Dermis microvascular lymphatic vessel endothelial cell (primary cell): ENCODE results near the gene ARHGAP1. TPM values are rescaled to one million over a fixed set of nuclear protein-coding genes. Genes with fewer than 3 reads are reported as not detected.

Source experiments
- DNase-seq, 2 donors: peaks; one replicate each; pipeline versions ENCODE4 v3.0.0 to v3.0.0-alpha.2; 2010; ENCODE audit warnings: low read depth in 2 of 2
- total RNA-seq: library from RNA; depleted of rRNA; stranded (reverse); fragments of >200 nt; gene quantifications from 2 replicates; pipeline ENCODE4 v1.2.1, GENCODE V29; 2014

The ARHGAP1 gene
- total RNA-seq, 1 donor from 2014 or later = 20.4 TPM

GRCh38 chr11:46640036-46640788 lies 60.2 kb downstream of the ARHGAP1 start:
- DNase-seq = no peak

GRCh38 chr11:46639197-46639839 lies 61.1 kb downstream of the ARHGAP1 start:
- no peak for DNase-seq

- no peak for DNase-seq
Observed at GRCh38 chr11:46637546-46637945, 62.9 kb downstream of the ARHGAP1 start.

- DNase-seq = no peak
Observed at GRCh38 chr11:46635557-46636139, 64.8 kb downstream of the ARHGAP1 start.

GRCh38 chr11:46633291-46634217 lies 66.9 kb downstream of the ARHGAP1 start:
- no peak for DNase-seq

- no peak for DNase-seq
Observed at GRCh38 chr11:46632502-46632901, 67.9 kb downstream of the ARHGAP1 start.

GRCh38 chr11:46631676-46632075 lies 68.7 kb downstream of the ARHGAP1 start:
- DNase-seq = no peak

- no peak for DNase-seq
Observed at GRCh38 chr11:46630237-46630636, 70.2 kb downstream of the ARHGAP1 start.

GRCh38 chr11:46628961-46629360 lies 71.5 kb downstream of the ARHGAP1 start:
- no peak for DNase-seq

Other genes with a start within 250 kb of the ARHGAP1 start
- gene AMBRA1, start 106.6 kb downstream of the ARHGAP1 start, total RNA-seq = 13.5 and 16.3 TPM in 2 replicates
- gene HARBI1, start 83.4 kb downstream of the ARHGAP1 start, total RNA-seq = 3.0 and 5.2 TPM in 2 replicates
- 46.3 and 61.1 TPM in 2 replicates for gene ATG13, start 83.1 kb downstream of the ARHGAP1 start, total RNA-seq
- gene ZNF408, start 412 bp upstream of the ARHGAP1 start, total RNA-seq = 2.8 and 5.1 TPM in 2 replicates
- gene F2, start 18.6 kb upstream of the ARHGAP1 start, total RNA-seq = not detected in 2 replicates
- 47.4 and 61.4 TPM in 2 replicates for gene CKAP5, start 145.7 kb upstream of the ARHGAP1 start, total RNA-seq
- gene LRP4, start 217.9 kb upstream of the ARHGAP1 start, total RNA-seq = 0.76 and 0.77 TPM in 2 replicates
- gene CSTPP1, start 236.1 kb upstream of the ARHGAP1 start, total RNA-seq = 9.4 and 14.0 TPM in 2 replicates